SHP77 (cell line): ENCODE data around the gene TRIM63.

Experiments used
- DNase-seq, 2 experiments: peaks; one replicate each; lab custom pipeline; 2025; lab: John Stamatoyannopoulos, UW

Gene TRIM63

DNA sequence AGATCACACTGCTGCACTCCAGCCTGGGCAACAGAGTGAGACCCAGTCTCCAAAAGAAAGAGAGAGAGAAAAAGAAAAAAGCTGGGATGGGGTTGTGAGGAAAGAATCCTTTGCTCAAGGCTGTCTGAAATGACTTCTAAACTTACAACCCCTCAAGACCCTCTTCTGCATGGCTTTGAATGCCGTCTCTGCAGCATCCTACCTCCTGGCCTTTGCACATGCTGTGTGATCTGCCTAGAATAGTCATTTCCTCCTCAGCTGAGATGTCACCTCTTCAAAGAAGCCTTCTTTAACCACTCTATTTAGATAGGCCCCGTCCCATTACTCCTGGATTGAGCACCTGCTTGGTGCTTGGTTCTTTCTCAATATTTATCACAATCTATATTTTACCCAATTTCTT is 17.4 kb upstream of the TRIM63 start:
- DNase-seq = no peak

- no peak for DNase-seq
Observed at GRCh38 chr1:26084091-26084561, 16.7 kb upstream of the TRIM63 start.

GRCh38 chr1:26083208-26083607 is 15.8 kb upstream of the TRIM63 start:
- DNase-seq = no peak

DNA sequence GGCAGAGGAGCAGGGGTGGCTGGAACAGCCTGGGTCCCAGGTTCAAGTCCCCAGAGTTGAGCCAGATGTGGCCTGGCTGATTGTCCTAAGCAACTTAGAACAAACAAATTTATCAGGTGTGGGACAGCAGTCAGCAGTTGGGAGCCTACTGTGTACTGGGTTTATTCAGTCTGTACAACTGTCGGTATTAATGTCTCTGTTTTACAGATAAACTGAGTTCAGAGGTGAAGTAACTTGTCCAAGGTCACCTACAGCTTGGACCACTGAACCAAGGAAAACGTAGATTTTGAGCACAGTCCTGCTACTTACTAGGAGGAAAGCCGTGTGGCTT is 14.6 kb upstream of the TRIM63 start:
- DNase-seq = no peak

DNA sequence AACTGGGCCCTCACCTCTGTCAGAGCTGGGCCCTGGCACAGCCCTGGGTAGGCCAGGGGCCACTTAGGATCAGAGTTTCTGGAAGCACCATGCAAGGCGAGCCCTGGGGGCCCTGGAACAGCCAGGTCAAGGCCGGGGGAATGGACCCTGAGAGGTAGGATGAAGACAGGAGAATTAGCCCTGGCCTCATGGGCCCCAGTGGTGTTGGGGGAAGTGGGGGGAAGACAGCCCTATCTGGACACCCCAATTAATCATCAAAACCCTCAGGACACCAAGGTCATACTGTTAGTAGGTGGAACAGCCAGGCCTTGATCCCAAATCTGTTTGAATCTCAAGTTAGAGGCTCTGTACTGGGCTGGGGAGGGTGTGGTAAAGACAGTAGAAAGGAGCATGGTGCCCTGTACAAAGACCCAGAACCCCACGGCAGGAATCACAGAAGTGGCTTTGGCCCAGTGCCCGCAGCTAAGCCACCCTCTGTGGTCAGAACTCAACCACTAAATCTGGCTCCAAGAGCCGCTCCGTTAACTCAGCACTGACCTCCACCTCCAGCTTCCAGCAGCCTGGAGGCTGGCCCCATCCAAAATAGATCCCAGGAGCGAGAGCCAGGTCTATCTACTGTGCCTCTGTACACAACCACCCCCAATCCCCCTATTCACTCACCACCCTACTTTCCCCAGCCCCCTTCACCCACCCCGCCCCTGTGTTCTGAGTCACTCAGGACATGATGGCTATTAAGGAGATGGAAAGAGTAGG is 14.0 kb upstream of the TRIM63 start:
- no peak for DNase-seq

GRCh38 chr1:26079960-26080814 is 12.8 kb upstream of the TRIM63 start:
- DNase-seq = no peak

DNA sequence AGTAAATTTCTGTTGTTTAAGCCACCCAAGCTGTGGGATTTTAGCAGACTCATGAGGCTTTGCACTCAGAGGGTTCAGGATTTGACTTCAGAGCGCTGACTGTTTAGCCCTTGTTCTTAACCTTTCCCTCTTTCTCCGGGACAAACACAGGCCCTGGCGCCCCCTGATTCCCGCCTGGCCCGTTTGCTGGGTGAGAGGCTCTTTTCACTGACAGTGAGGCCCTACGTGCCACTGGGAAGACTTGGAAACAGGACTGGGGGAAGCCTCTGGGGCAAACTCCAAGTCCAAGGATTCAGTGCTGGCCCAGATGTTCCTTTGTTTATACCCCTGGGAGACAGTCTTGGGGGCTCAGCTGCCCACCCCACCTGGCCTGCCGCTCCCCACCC is 11.7 kb upstream of the TRIM63 start:
- no peak for DNase-seq

DNA sequence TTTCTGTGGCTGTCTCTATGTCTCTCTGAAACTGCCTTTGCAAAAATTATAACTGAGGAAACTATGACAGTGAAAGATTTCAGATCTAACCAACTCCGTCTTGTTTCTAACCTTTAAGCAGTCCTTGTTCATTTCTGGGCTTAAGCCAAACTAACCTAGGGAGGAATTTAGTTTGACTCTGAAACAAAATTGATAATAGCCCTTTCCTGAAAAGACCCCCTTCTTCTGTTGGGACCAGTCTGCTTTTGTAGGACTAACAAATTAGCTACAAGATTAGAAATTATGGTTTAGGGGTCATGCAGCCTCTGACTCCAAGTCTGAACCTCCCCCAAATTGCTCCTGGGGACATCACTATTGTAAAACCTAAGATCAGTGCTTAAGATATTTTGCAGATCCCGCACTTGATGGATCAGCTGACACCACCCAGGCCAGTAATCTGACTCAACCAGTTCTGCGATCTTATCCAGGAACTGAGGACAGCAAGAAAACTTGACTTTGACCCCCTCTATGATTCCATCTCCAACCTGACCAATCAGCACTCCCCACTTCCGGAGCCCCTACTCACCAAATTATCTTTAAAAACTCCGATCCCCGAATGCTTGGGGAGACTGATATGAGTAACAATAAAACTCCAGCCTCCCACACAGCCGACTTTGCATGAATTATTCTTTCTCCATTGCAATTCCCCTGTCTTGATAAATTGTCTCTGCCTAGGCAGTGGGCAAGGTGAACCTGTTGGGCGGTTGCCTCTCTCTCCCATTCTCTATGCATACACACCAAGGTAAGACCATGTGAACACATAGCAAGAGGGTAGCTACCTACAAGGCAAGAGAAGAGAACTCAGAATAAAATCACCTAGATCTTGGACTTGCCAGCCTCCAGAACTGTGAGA is 11.1 kb upstream of the TRIM63 start:
- no peak for DNase-seq

DNA sequence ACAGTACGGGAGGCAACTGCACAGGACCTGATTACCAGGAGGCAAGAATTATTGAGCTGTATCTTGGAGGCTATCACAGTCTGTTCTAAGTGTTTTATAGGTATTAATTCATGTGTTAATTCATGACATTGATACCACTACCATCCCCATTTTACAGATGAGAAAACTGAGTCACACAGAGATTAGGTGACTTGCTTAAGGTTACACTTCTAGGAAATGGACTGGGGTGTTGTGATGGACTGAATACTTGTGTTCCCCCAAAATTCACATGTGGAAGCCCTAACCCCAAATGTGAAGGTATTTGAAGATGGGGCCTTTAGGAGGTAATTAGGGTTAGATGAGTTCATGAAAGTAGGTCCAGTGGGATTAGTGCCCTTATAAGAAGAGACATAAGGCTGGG is 10.1 kb upstream of the TRIM63 start:
- DNase-seq = no peak

- DNase-seq = no peak
Observed at GRCh38 chr1:26075421-26076144, 8.2 kb upstream of the TRIM63 start.

- DNase-seq = peak in 1 of 2 experiments; percentile 18
Observed at GRCh38 chr1:26072305-26072704, 4.9 kb upstream of the TRIM63 start.

GRCh38 chr1:26070963-26071342 is 3.5 kb upstream of the TRIM63 start:
- no peak for DNase-seq

- no peak for DNase-seq
Observed at GRCh38 chr1:26070296-26070962, 3.0 kb upstream of the TRIM63 start.

GRCh38 chr1:26069941-26070295 is 2.5 kb upstream of the TRIM63 start:
- DNase-seq = no peak

DNA sequence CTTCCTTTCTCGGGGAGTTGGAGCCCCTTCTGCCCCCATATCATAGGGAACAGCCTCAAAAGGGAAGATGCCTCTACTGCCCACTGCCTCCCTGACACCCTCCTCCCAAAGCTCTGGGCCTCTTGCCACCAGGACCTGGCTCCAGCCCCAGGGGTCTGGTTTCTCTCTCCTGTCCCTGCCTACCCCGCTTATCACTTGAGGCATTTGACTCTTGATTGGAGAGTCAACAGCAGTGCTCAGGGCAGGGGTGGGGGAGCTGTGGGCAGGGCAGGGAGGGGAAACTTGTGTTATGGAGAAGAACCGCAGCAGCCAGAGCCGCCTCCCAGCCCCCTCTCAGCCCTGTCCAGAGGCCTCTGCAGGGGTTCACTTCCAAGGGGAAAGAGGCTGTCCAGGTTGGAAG is 573 bp downstream of the TRIM63 start:
- DNase-seq = no peak

- no peak for DNase-seq
Observed at GRCh38 chr1:26066160-26066559, 1.3 kb downstream of the TRIM63 start.

DNA sequence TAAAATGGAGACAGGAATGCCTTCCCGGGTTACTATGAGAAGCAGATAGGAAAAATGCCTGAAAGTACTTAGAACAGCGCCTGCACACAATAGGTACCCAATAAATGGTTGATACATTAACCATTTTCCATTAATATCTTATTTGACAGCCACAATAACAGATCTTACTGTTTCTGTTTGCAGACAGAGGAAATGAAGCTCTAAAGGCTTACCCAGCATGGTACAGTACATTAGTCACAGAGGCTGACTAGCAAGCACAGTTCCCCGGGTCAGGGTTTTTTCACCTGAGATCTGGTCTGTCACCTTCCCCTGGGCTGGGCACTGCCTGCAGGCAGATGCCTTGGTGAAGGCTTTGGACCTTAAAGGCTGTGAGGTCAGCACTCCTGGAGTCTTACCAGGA is 2.9 kb downstream of the TRIM63 start:
- DNase-seq = no peak

- DNase-seq = no peak
Observed at GRCh38 chr1:26060832-26061574, 6.4 kb downstream of the TRIM63 start.

DNA sequence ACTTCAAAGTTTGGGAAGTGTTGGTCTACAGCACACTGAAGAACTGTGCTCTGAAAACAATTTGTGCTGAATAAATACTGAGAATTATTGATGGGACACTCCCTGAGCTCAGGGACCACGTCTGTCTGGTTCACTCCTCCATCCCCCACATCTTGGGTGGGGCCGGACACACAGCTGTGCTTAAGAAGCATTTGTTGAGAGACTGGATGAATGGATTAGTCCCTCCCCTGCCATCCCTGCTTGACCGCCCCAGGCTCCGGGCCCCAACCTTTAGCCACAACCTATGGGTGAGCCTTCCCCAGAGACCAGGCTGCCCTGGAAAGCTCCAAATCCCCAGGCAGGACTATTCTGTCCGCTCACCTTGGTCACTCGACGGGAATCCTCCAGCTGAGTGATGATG is 7.5 kb downstream of the TRIM63 start:
- no peak for DNase-seq

GRCh38 chr1:26058052-26058595 is 9.3 kb downstream of the TRIM63 start:
- no peak for DNase-seq
